ENCODE results near the gene ACOT6.

DNA sequence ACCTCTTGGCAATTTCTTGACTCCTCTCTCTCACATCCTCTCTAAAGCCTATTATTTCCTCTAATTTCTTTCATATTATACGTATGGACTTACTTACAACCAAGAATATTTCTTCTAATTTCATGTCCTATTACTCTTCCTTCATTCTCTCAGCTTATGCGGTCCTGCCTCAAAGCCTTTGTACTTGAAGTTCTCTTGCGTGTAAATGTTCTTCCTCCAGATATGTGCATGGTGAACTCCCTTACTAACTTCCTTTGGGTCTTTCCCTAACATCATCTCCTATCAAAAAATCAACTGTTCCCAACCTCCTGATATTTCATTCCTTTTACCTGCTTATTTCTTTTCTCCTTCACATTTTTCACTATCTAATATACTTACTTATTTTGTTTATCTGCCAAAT is 55.5 kb downstream of the ACOT6 start:
- TF ChIP-seq, protein P1, sequence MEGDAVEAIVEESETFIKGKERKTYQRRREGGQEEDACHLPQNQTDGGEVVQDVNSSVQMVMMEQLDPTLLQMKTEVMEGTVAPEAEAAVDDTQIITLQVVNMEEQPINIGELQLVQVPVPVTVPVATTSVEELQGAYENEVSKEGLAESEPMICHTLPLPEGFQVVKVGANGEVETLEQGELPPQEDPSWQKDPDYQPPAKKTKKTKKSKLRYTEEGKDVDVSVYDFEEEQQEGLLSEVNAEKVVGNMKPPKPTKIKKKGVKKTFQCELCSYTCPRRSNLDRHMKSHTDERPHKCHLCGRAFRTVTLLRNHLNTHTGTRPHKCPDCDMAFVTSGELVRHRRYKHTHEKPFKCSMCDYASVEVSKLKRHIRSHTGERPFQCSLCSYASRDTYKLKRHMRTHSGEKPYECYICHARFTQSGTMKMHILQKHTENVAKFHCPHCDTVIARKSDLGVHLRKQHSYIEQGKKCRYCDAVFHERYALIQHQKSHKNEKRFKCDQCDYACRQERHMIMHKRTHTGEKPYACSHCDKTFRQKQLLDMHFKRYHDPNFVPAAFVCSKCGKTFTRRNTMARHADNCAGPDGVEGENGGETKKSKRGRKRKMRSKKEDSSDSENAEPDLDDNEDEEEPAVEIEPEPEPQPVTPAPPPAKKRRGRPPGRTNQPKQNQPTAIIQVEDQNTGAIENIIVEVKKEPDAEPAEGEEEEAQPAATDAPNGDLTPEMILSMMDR (IDR thresholded peaks at IDR 0.05; ENCODE audit: insufficient read depth, low read length) = no peak
- TF ChIP-seq GABPA (IDR thresholded peaks at IDR 0.05; ENCODE audit: low read depth) = no peak
- TF ChIP-seq POLR2AphosphoS5 (IDR thresholded peaks at IDR 0.05; ENCODE audit: low read depth) = no peak
- no peak for TF ChIP-seq SPI1 (IDR thresholded peaks at IDR 0.05; ENCODE audit: borderline replicate concordance, low read depth)
- TF ChIP-seq, protein P2, sequence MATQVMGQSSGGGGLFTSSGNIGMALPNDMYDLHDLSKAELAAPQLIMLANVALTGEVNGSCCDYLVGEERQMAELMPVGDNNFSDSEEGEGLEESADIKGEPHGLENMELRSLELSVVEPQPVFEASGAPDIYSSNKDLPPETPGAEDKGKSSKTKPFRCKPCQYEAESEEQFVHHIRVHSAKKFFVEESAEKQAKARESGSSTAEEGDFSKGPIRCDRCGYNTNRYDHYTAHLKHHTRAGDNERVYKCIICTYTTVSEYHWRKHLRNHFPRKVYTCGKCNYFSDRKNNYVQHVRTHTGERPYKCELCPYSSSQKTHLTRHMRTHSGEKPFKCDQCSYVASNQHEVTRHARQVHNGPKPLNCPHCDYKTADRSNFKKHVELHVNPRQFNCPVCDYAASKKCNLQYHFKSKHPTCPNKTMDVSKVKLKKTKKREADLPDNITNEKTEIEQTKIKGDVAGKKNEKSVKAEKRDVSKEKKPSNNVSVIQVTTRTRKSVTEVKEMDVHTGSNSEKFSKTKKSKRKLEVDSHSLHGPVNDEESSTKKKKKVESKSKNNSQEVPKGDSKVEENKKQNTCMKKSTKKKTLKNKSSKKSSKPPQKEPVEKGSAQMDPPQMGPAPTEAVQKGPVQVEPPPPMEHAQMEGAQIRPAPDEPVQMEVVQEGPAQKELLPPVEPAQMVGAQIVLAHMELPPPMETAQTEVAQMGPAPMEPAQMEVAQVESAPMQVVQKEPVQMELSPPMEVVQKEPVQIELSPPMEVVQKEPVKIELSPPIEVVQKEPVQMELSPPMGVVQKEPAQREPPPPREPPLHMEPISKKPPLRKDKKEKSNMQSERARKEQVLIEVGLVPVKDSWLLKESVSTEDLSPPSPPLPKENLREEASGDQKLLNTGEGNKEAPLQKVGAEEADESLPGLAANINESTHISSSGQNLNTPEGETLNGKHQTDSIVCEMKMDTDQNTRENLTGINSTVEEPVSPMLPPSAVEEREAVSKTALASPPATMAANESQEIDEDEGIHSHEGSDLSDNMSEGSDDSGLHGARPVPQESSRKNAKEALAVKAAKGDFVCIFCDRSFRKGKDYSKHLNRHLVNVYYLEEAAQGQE (IDR thresholded peaks at IDR 0.05; ENCODE audit: insufficient replicate concordance, low read depth) = no peak

Measured in HL-60 (cell line).